Kidney epithelial cell (primary cell): Measurements from ENCODE around the gene PRPH2. TPM values are rescaled to one million over a fixed set of nuclear protein-coding genes. Genes with fewer than 3 reads are reported as not detected.
A peak's percentile ranks its signal among the peaks of the same experiment; 100 is the strongest.

ENCODE experiments used
- DNase-seq: peaks from one replicate; pipeline ENCODE4 v3.0.0-alpha.2; 2010; ENCODE audit warnings: low read depth
- H3K27me3 ChIP-seq: 2 replicates; pipeline ENCODE4 v1.6.0; 2011; ENCODE audit warnings: low read length; ENCODE audit not compliant: control insufficient read depth, insufficient read depth
- H3K36me3 ChIP-seq: 2 replicates; pipeline ENCODE4 v1.5.1; 2011; ENCODE audit warnings: low read length; ENCODE audit not compliant: control insufficient read depth, insufficient read depth
- H3K4me3 ChIP-seq: 2 replicates; pipeline ENCODE4 v1.5.1; 2011; ENCODE audit warnings: low read depth, mild to moderate bottlenecking, control low read depth, low read length
- total RNA-seq: library from RNA; depleted of rRNA; stranded (reverse); fragments of >200 nt; gene quantifications from 2 replicates; pipeline ENCODE4 v1.2.3, GENCODE V29; 2015
- TF ChIP-seq, protein P1 (sequence below): IDR thresholded peaks from 2 replicates; pipeline ENCODE4 v1.5.1; 2011; ENCODE audit warnings: mild to moderate bottlenecking, moderate library complexity, low read length, control low read depth, inconsistent platforms; ENCODE audit not compliant: insufficient read depth, poor library complexity, severe bottlenecking

PRPH2 gene
- total RNA-seq, 1 donor from 2014 or later, result 0.21 TPM

- DNase-seq, result no peak
- H3K4me3 ChIP-seq, result no peak overlapping the region
These were observed 7.3 kb upstream of the PRPH2 start for GRCh38 chr6:42729731-42730130.

GRCh38 chr6:42727627-42728026 lies 5.2 kb upstream of the PRPH2 start:
- TF ChIP-seq, protein P1, sequence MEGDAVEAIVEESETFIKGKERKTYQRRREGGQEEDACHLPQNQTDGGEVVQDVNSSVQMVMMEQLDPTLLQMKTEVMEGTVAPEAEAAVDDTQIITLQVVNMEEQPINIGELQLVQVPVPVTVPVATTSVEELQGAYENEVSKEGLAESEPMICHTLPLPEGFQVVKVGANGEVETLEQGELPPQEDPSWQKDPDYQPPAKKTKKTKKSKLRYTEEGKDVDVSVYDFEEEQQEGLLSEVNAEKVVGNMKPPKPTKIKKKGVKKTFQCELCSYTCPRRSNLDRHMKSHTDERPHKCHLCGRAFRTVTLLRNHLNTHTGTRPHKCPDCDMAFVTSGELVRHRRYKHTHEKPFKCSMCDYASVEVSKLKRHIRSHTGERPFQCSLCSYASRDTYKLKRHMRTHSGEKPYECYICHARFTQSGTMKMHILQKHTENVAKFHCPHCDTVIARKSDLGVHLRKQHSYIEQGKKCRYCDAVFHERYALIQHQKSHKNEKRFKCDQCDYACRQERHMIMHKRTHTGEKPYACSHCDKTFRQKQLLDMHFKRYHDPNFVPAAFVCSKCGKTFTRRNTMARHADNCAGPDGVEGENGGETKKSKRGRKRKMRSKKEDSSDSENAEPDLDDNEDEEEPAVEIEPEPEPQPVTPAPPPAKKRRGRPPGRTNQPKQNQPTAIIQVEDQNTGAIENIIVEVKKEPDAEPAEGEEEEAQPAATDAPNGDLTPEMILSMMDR, result no peak
- Histone ChIP-seq H3K36me3 (no peaks in the 10 kb centered on the region), H3K4me3 (no peak overlapping the region), H3K27me3 (no peaks in the 10 kb centered on the region)
- DNase-seq, result no peak

More at GRCh38 chr6:42729731-42730130, 7.3 kb upstream of the PRPH2 start:
- Histone ChIP-seq H3K36me3 (no peaks in the 10 kb centered on the region), H3K27me3 (no peaks in the 10 kb centered on the region)
- TF ChIP-seq, protein P1, result no peak

- H3K27me3 ChIP-seq, result no peaks in the 10 kb centered on the region
- no peak for DNase-seq
- TF ChIP-seq, protein P1, result no peak
These were observed 4.8 kb upstream of the PRPH2 start for GRCh38 chr6:42727087-42727611.

DNA sequence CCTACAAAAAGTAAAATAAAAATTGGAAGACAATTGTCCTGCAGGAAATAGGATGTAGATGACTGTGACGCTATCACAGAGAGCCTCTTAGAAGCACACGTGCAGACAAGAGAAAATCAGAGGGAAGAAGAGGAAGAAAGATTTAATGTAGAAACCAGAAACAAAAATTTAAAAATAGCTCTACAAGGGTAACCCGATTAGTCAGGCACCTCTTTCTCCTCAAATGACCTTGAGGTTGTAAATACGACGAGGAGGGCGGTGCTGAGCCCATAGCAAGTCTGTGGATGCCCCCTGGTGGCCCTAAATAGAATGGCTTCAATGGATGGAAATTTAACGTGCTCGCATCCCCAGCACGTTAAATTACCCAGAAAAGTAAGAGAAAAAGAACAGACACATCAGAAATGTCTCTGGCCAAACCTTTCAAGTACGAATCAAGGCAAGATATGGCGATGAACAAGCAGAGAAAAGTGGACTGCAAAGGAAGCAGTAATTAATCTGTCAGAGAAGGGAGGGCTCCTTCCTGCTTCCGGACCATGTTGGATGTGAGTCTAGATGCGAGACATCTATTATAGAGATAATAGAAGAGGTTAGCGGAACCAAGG lies 4.2 kb upstream of the PRPH2 start:
- no peaks in the 10 kb centered on the region for H3K36me3 ChIP-seq
- H3K27me3 ChIP-seq, result no peaks in the 10 kb centered on the region
- H3K4me3 ChIP-seq, result peak overlapping the region; percentile 31
- DNase-seq, result peak; percentile 49
- TF ChIP-seq, protein P1, result peak; percentile 85

More at GRCh38 chr6:42727087-42727611, 4.8 kb upstream of the PRPH2 start:
- Histone ChIP-seq H3K4me3 (peak overlapping the region; percentile 31), H3K36me3 (no peaks in the 10 kb centered on the region)

- DNase-seq, result no peak
- TF ChIP-seq, protein P1, result no peak
- Histone ChIP-seq H3K36me3 (no peaks in the 10 kb centered on the region), H3K4me3 (no peak overlapping the region), H3K27me3 (no peaks in the 10 kb centered on the region)
These were observed 3.6 kb upstream of the PRPH2 start for GRCh38 chr6:42726026-42726425.

- TF ChIP-seq, protein P1, result no peak
- H3K36me3 ChIP-seq, result no peaks in the 10 kb centered on the region
- H3K27me3 ChIP-seq, result no peaks in the 10 kb centered on the region
- no peak overlapping the region for H3K4me3 ChIP-seq
- no peak for DNase-seq
These were observed 2.4 kb upstream of the PRPH2 start for GRCh38 chr6:42724825-42725224.
